T-helper 2 cell treated with Interferon-gamma antibody and Interleukin-4, amounts not matched to agents 100 ng/mL and 5 ng/mL, for 36 hours (primary cell): ENCODE results near the gene HLA-DOA. TPM values are rescaled to one million over a fixed set of nuclear protein-coding genes. Genes with fewer than 3 reads are reported as not detected.

ENCODE experiments used
- intact Hi-C: fragments of 100-400 bp; cut with micrococcal nuclease; formaldehyde crosslinking; loops from one replicate; pipeline ENCODE4 v1.15.1; 2023
- total RNA-seq: library from RNA; stranded (reverse); gene quantifications from 2 replicates; pipeline ENCODE4 v1.2.3, GENCODE V29; 2022

The HLA-DOA gene
- total RNA-seq, 1 donor from 2014 or later: 1.7 TPM

GRCh38 chr6:32967151-32968091 lies 42.0 kb downstream of the HLA-DOA start:
- intact Hi-C loops: loop anchor here (1.0 to 5.0 kb wide), 5 partner anchors 14 to 1470 kb away; partner anchors contain the start of genes HLA-DMA, HLA-DMB, MICB and RXRB

DNA sequence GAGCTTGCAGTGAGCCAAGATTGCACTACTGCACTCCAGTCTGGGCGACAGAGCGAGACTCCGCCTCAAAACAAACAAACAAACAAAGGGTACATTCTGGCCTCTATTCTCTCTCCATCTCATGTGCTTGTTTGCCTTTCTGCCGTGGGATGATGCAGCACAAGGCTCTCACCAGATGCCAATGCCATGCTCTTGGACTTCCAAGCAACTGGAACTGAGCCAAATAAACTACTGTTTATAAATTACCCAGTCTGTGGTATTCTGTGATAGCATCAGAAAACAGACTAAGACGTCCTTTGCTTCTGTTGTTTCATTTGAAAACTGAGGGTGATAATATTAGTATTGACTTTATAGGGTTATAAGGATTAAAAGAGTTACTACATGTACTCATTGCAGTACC lies 44.6 kb downstream of the HLA-DOA start:
- intact Hi-C loops: loop anchor here (5.0 kb wide), 2 partner anchors 32 to 1467 kb away; partner anchors contain the start of gene MICB

- intact Hi-C loops: no loop called here
Observed at GRCh38 chr6:32963866-32964265, 45.5 kb downstream of the HLA-DOA start.

DNA sequence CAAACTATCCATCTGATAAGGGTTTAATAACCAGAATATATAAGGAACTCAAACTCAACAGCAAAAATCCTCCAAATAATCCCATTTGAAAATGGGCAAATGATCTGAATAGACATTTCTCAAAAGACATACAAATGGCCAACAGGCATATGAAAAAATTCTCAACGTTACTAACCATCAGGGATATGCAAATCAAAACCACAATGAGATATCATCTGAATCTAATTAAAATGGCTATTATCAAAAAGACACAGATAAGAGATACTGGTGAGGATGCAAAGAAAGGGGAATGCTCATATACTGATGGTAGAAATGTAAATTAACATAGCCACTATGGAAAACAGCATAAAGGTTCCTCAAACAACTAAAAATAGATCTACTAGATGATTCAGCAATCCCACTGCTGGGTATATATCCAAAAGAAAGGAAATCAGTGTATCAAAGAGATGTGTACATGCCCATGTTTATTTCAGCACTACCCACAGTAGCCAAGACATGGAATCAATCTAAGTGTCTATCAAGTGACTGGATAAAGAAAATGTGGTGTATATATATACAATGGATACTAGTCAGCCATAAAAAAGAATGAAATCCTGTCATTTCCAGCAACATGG lies 47.1 kb downstream of the HLA-DOA start:
- intact Hi-C loops: no loop called here

- intact Hi-C loops: no loop called here
Observed at GRCh38 chr6:32960563-32960962, 48.8 kb downstream of the HLA-DOA start.

GRCh38 chr6:32956176-32956575 lies 53.2 kb downstream of the HLA-DOA start:
- intact Hi-C loops: no loop called here

DNA sequence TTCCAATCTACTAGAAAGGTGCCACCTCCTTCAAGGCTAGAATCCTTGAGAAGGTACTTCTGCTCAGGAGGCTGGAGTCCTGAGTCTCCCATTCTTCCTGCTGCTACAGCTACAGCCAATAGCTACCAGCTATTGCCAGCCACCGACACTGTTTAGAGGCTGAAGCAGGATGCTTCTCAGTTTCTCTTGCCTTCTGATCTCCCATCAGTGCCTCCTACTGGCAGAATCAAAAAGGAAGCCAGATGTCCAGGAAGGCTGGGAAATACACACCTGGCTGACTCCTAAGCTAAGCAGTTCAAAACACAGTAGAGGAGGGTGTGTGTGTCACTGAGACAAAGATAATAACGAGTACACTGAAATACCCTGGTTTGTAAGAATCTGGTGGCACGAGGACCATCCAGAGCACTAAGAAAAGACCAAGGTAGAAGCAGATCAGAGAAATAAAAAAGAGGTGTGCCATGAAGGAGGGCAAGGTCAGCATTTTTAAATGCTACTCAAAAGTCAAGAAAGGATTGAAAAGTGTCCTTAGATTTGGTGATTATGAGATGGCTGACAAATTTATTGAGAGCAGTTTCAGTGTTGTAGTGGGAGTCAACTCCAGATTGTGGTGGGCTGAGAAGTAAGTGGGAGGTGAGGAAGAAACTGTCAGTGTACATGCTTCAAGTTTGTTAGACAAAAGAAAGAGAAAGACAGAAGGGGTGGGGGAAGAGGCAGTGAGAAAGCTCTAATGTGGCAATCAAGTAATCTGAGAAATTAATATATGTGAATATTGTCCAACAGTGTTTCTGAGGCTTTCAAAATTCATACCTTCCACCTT lies 54.2 kb downstream of the HLA-DOA start:
- intact Hi-C loops: no loop called here

DNA sequence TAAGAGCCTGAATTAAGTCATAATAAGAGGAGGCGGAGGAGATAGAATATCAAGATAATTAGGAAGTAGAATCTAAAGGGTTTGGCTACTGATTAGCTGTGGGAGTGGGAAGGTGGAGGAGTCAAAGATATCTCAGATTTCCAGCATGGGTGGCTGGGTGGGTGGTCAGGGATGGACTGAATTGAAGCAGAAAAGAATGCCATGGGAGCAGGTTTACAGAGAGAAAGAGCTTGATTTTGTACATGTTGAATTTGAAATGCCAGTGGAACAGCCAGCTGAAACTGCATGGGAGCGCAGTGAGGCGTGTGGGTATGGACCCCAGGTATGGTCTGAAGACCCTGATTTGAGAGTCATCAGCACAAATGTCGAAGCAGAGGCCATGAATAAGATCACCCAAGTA lies 55.1 kb downstream of the HLA-DOA start:
- intact Hi-C loops: no loop called here

Other genes with a start within 250 kb of the HLA-DOA start
- gene HLA-DQB2, start 246.1 kb downstream of the HLA-DOA start, total RNA-seq: 1.4 and 1.5 TPM in 2 replicates
- gene HLA-DOB, start 192.6 kb downstream of the HLA-DOA start, total RNA-seq: 6.5 and 6.9 TPM in 2 replicates
- gene TAP2, start 170.9 kb downstream of the HLA-DOA start, total RNA-seq: 171 and 207 TPM in 2 replicates
- gene PSMB8, start 165.5 kb downstream of the HLA-DOA start, total RNA-seq: 448 and 470 TPM in 2 replicates
- 416 and 426 TPM in 2 replicates for gene TAP1, start 155.9 kb downstream of the HLA-DOA start, total RNA-seq
- 413 and 416 TPM in 2 replicates for gene PSMB9, start 155.4 kb downstream of the HLA-DOA start, total RNA-seq
- 8.5 and 9.0 TPM in 2 replicates for gene HLA-DMB, start 68.6 kb downstream of the HLA-DOA start, total RNA-seq
- gene HLA-DMA, start 56.5 kb downstream of the HLA-DOA start, total RNA-seq: 32.7 and 35.6 TPM in 2 replicates
- gene BRD2, start 41.0 kb downstream of the HLA-DOA start, total RNA-seq: 331 and 342 TPM in 2 replicates
- 119 and 125 TPM in 2 replicates for gene HLA-DPA1, start 64.1 kb upstream of the HLA-DOA start, total RNA-seq
- 49.5 and 51.7 TPM in 2 replicates for gene HLA-DPB1, start 66.4 kb upstream of the HLA-DOA start, total RNA-seq
- 0.59 and 0.77 TPM in 2 replicates for gene COL11A2, start 182.9 kb upstream of the HLA-DOA start, total RNA-seq
- gene RXRB, start 191.1 kb upstream of the HLA-DOA start, total RNA-seq: 41.5 and 41.9 TPM in 2 replicates
- gene SLC39A7, start 191.3 kb upstream of the HLA-DOA start, total RNA-seq: 55.9 and 59.9 TPM in 2 replicates
- gene HSD17B8, start 195.1 kb upstream of the HLA-DOA start, total RNA-seq: 9.3 and 10.9 TPM in 2 replicates
- 41.2 and 41.6 TPM in 2 replicates for gene RING1, start 198.9 kb upstream of the HLA-DOA start, total RNA-seq